GM21786 (cell line): ENCODE measurements around the gene BCAS3.

Experiments used
- ATAC-seq: cut with Tn5 transposase; IDR thresholded peaks from one replicate; pipeline ENCODE4 v1.9.1; 2021; ENCODE audit not compliant: unreplicated experiment

The BCAS3 gene

DNA sequence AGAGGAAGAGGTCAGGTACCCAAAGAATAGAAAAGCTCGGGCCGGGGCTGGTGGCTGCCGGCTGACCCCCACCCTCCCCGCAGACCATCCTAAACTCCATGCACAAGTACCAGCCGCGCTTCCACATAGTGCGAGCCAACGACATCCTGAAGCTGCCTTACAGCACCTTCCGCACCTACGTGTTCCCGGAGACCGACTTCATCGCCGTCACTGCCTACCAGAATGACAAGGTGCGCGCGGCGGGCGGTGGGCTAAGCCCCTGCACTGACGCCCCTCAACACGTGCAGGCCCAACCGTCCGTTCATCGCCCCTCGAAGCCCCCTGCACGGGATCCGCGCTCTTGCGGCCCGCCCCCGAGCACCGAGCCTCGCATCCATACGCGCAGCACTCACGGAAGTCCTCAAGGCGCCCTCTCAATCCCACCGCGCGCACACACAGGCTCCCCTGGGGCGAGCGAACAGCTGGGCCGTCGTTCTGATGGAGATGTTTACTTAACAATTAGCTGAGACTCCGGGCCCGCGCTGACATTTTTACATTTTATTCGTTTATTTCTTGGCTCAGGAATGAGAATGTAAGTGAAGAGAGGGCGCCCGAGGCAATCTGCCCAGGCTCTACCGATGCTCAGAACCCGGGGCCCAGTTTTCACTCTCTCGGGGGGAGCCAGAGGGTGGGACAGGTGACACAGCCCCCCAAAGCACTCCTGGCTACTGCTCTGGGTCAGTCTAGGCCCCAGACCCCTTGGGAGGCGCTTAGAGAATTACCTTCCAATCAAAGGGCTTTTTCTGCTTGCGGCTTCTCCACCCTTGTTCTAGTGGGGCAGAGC is 725.5 kb downstream of the BCAS3 start:
- ATAC-seq = no peak

DNA sequence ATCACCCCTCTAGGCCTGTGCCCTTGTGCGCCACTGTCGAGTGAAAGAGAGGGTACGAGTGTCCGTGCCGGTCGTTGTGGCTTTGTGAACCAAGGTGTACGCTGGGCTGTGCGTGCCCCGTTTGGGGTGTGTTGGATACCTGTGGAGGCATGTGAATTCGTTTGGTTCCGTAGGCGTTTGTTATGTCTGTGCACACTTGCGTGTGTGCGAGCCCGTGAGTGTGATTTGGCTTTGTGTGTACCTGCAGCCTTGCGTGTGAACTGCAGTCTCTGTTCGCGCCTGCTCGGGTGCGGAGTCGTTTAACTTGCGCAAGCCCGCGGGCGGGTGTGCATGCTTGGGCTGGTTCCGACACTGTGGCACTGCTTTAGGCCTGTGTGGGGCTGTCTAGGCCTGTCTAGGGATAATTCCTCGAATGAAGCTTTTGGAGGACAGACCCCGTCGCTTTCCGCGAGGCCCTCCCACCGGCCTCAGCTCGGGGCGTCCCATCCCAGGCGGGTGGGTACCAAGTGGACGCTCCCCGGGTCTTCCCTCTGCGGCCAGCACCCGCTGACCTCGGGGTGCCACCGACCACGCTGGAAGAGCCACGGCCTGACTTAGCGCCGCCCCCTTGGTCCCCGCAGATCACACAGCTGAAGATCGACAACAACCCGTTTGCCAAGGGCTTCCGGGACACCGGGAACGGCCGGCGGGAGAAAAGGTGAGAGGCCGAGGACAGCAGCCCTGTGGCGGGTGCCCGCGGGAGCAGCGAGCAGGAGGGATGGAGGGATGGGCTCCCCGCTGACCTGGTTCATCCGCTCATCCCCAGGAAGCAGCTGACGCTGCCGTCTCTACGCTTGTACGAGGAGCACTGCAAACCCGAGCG is 726.4 kb downstream of the BCAS3 start:
- ATAC-seq = no peak

DNA sequence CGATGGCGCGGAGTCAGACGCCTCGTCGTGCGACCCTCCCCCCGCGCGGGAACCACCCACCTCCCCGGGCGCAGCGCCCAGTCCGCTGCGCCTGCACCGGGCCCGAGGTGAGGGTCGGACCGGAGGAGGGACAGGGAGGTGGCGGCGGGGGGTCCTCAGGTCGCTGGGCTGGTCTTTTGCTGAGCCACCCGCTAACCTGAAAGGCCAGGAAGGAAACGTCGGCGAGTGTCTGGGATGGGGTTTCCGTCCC is 726.9 kb downstream of the BCAS3 start:
- ATAC-seq = no peak

DNA sequence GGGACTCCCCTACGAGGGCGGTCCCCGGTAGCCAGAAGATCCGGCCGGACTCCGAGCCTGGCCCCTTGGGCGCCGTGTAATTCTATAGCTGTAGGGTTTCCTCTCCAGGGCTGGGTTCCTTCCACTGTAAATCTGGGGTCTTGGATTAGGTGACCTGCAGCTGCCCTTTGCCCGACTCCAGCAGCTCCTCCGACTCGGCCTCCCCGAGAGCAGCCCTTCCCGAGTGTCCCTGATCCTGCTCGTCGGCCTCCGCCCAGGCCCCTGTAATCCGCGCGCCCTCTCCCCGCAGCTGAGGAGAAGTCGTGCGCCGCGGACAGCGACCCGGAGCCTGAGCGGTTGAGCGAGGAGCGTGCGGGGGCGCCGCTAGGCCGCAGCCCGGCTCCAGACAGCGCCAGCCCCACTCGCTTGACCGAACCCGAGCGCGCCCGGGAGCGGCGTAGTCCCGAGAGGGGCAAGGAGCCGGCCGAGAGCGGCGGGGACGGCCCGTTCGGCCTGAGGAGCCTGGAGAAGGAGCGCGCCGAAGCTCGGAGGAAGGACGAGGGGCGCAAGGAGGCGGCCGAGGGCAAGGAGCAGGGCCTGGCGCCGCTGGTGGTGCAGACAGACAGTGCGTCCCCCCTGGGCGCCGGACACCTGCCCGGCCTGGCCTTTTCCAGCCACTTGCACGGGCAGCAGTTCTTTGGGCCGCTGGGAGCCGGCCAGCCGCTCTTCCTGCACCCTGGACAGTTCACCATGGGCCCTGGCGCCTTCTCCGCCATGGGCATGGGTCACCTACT is 727.4 kb downstream of the BCAS3 start:
- no peak for ATAC-seq

DNA sequence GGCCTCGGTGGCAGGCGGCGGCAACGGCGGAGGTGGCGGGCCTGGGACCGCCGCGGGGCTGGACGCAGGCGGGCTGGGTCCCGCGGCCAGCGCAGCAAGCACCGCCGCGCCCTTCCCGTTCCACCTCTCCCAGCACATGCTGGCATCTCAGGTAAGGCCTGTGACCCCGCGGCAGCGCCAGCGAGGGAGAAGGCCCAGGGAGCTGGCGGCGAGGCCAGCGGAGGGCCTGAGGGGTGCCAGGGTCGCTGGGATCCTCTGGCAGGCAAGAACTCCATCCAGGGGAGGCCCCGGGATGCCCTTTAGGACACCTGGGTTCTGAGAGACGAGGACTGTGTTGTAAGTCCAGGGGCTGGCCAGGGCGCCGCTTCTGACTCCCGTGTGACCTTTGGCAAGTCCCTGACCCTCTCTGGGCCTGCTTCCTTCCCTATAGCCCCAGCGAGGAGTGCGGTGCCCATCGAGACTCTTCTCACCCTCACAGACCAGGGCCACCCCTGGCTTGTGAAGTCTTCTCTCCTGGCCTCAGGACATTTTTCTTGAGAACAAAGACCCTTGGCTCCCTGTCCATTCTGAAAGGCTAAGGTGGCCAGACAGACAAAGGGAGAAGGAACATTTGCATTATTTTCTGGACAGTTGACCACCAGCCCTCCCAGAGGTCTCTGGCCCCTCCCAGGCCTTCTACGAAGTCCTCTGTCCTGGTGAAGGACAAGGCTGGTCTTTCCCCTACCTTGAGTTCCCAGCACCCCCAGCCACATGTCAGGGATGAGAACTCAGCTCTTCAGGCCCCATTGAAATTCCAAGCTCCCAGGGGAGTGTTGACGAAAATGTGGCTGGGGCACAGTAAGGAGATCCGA is 728.3 kb downstream of the BCAS3 start:
- no peak for ATAC-seq

DNA sequence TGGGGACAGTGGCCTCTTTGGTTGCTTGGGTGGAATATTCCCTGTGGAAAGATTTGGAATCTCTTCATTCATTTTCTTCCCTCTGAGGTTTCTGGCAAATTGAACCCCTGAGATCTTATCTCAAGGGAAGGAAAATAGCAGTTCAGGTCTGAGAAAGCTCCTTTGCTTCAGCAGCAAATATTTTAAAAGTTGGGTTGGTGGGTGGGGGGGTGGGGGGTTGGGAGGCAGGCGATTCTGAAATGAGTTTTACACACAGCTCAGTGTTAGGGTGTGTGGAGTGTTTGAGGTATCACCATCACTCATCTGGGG is 728.8 kb downstream of the BCAS3 start:
- ATAC-seq = no peak

DNA sequence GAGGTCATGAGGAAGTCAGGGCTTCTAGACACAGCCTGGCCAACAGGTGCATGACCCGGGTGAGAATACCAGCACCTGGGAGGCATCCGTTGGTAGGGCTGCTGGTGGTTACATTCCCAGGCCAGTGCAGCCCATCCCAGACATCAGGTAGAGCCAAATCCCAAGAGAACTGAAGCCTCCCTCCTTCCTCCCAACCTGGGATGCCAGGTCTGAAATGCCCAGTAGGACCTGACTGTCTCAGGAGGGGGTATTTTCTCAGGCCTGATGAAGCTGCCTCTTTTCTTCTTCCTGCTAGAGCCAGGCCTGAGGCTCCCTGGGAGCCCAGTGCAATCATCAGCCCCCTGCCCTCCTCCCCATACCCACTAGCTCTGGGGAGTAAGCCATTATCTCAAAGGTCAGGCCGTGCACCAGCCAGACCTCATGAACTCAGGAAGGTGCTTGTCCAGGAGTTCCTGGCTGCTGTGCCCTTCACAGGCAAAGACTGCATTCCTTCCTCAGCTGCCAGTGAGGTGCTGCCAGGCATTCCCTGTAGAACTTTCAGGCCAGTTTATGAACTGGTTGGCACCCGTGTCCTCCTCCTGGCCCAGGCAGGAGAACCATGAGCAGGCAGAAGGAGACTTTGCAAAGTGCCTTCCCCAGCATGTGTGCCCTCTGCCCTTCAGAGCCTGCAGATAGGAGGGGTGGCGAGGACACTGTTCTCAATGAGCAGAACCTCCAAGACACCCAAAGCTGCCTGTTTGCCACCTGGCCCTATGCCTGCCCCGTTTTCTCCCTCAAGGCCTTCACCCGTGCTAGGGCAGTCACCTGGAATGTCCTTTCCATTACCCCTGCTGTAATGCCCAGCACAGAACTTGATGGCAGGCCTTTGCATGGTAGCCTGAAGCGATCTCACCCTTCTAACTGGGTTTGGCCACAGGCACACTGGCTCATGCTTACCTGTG is 729.6 kb downstream of the BCAS3 start:
- ATAC-seq = no peak

DNA sequence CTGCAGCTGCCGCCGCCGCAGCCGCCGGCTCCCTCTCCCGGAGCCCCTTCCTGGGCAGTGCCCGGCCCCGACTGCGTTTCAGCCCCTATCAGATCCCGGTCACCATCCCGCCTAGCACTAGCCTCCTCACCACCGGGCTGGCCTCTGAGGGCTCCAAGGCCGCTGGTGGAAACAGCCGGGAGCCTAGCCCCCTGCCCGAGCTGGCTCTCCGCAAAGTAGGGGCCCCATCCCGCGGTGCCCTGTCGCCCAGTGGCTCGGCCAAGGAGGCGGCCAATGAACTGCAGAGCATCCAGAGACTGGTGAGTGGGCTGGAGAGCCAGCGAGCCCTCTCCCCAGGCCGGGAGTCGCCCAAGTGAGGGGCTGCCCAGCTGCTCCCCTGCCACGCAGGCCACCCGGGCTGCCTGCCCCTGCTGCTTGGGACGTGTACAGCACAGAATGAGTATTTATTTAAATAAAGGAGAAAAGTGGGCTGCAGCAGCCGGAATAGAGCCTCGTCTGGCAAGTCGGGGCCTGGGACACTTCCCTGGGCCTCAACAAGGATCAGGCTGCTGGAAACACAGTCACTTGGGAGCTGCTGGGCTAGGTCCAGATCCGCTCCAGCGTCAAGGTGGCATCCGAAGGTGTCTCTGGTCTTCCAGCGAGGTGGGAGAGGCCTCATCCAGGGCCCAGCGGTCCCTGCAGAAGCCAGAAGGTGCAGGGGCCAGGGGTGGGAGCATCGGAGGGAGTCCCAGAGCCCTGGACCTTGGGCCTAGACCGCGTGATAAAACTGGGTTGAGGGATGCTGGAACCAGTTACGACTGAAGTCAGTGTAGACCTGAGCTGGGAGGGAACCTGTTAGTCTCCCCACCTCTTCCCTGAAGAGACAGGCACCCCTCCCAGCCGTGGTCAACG is 730.7 kb downstream of the BCAS3 start:
- ATAC-seq = no peak

DNA sequence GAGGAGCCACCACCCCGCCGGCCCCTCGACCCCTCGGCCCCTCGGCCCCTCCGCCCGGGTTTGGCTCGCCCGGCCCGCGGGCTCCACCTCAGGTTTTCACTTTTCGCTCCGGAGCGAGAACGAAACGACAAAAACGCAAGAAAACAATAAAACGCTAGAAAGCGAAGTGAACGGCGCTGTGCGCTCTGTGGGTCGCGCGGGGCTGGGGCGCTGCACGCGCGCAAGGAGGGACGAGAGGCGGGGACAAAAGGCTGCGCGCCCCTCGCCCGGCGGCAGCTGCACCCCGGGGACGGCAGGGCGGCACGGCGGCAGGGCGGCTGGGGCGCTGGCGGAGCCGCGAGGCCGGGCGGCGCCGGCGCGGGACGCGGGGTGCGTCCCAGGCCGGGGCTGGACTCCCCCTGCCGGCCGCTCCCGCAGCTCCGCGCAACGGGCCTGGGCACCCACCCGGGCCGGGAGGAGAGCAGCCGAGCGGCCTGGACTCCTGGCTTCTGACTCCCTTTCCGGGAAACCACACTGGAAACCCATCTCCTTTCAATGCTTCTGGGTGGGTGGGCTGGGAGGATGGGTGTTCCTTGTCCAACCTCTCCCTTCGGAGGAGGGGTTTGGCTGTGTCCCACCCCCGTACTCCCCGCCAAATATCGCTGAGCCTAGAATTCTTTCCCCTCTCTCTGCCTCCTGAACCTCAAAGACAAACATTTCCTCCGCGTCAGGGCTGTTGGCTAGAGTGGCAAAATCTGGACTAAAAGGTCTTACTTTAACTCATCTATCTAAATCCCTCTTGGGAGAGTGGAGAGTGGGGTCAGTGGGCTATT is 731.9 kb downstream of the BCAS3 start:
- no peak for ATAC-seq

DNA sequence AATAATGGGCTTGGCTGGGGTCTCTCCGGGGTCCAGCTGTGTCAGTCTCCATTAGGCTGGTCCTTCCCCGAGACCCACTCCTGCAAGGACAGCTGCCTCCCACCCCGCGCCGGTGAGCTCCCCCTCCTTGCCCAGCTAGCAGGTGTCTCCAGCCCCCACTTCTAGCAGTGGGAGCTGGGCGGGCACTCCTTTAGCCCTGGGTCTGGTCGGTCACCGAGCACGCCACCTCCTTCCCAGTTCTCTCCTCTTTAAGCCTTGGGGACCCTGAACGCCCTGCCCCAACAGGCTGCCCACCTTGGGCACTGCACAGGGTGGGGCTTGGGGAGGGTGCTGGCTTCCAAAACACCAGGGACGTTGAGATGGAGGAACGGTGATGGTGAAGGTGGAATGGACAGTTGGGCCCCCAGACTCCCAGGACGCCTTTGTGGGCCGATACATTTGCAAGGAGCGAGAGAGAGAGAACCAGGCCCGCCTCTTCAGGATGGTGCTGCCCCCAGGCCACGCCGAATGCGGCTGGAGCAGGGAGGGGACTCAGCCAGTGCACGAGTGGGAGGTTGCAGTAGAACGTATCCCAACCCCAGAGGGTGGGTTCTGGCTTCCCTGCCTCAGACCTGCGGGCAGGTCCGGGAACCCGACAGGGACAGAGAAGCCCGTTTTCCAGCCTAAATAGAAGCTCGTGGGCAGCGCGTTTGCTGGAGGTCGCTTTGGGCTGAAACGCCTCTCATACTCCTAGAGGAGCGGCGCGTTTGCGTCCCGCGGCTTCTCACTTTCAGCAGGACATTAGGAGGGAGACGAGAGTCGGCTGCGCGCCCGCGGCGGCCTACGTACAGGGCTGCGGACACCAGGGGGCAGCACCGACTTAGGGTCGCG is 732.7 kb downstream of the BCAS3 start:
- no peak for ATAC-seq

DNA sequence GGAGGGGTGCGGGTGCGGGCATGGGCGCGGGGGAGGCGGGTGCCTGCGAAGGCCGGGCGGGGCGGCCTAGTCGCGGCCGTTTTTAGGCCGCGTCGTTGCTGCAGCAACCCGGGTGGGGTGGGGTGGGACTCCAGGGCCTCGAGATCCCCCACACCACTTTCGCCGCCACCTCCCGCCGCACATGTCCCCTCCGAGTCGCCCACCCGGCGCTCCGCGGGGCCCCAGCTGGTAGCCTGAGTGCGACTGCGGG is 733.3 kb downstream of the BCAS3 start:
- no peak for ATAC-seq

DNA sequence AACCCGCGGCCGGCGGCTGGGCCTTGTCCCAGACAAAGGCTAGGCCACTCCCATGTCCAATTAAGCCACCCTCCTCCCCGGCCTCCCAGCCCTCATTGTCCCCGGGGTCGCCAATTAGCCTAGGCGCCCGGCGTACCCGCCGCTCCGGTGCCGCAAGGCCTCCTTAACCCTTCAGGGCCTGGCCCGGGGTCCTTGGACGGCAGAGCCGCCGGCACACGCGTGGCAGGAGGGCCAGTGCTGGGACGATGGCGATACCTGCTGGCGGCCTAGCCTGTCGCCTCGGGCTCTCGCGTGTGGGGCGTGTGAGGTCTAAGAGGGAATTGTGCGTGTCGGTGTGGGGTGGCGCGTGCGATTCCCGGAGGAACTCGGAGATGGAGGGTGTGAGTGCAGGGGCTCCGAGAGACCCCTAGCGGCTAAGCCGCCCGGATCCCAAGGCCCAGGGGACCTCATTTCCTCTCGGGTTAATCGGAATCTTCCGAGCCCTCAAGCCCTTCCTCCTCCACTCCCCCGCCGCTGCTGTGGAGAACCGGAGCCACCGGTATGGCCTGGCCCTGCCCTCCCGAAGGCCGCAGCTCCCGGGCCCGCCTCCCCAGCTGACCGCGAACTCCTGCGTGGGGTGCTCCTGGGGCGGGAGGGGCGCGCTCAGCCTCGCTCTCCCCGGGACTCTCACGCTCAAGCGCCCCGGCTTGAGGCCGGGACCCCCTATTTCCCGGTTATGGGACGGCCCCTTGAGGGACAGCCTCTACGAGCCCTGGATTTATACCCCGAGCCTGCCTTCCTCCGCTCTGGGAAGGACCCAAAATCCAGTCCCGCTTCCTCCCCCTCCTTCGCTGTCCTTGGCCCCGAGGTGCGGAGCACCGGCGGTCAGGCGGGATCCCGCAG is 733.9 kb downstream of the BCAS3 start:
- peak; percentile 11 for ATAC-seq

DNA sequence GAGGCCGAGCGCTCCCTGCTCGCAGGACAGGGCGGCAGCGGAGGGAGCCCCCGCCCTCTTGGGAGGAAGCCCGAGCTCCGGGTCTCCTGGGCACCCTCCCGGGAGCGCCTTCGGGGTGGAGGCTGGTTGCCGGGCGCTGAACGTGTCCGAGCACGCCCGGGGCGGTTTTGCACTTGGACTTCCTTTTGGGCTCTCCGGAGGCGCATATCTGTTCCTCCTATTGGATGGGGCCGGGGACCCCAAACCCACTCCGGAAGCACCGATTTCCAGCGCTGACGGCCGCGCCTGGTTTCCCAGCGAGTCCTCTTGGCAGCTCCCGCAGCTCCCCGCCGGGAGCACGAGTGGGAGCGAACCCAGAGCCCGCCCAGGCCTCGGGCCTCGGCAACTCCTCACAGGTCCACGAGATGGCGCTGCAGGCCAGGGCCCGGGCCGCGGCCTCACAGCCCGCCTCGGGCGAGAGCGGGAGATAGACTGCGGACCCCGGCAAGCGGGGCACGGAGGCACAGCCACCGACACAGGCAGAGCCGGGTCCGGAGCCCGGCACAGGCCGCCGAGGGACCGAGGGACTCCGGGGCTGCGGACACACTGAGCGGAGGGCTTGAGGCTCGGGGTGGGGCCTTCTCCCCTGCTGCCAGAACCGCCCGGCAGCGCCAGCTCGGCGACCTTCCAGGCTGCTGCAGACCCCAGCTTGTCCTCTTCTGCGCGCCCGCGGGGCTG is 734.6 kb downstream of the BCAS3 start:
- ATAC-seq = peak; percentile 68

DNA sequence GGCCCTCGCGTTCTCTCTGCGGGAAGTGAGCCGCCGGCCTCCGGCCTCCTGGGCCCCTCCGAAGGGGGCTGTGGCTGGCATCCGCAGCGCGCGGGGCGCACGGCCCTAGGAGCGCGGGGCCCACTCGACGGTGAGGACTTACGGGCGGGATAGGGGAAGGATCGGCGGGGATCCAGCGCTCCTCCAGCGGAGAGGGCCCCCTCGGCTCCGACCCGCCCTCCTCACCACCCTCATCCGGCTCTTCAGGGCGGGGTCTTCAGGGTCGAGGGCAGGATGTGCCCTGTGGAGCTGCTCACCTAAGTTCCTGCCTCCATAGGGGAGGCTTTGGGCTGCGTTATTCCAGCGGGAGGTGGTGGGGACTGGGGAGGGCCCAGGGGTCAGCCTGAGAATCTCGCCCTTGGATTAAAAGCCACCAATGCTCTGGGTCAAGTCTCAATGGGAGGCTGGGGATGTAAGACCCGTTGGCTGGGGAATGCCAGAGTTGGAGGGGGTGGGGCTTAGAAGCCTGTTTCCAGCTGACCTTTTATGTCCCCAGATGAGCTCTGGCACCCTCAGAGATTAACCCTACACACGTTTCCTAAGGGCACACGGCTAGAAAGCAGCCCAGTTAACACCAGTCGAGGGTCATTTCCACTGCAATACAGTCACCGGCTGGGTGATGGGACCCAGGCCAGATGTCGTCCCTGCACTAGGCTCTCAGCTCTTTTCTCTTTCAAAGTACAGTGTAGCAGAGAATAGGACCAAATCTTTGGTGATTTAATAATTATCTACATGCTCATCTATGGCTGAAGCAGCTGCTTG is 735.4 kb downstream of the BCAS3 start:
- ATAC-seq = no peak

DNA sequence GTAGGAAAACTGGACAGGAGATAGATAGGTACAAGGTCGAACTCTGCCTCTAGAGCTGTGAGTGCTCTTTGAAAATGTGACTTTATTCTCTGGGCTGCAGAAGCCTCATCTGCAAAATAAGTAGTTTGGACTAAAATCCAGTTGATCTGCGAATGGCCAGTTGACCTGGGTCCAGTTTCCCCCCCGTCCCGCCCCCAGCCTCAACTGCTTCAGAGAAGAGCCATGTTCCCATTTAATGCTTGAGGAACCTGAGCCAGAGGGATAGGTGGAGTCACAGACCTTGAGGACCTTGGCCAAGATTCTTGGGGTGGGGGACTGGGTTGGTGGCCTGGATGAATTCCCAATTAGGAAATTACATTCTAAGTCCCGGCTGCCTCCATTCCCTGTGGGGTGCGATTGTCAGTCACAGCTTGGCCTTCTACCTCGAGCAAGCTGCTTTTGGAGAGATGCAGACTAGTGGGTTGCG is 736.0 kb downstream of the BCAS3 start:
- ATAC-seq = no peak
